HK-2 (cell line): ENCODE results near the gene ARHGAP22.

Experiments used
- DNase-seq: peaks from one replicate; pipeline ENCODE4 v3.0.0-alpha.2; 2018; ENCODE audit not compliant: unreplicated experiment

Gene ARHGAP22

DNA sequence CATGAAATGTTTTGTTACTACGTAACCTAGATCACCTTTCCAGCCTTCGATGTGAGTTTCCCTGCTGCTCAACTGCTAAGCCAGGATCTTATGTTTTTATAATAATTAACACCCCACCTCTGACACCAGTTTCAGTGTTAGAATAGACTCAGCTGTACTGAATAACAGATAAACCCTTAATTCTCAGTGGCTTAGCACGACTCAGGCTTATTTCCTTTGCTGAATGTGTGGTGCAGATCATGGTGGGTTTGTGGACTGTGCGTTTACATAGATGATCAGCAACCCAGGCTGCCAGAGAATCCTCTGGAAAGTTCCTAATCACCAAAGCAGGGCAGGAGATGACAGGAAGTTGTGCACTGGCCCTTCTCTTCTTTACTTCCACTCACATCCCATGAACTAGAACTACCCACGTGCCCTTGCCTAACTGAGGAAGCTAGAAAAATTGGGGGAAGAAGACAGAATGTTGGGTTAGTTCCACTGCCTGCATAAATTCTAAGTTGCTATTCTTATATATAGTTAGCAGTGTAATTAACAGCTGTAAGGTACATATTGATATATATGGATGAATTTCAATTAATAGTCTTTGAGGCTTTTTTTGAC is 186.6 kb downstream of the ARHGAP22 start:
- DNase-seq, result no peak

DNA sequence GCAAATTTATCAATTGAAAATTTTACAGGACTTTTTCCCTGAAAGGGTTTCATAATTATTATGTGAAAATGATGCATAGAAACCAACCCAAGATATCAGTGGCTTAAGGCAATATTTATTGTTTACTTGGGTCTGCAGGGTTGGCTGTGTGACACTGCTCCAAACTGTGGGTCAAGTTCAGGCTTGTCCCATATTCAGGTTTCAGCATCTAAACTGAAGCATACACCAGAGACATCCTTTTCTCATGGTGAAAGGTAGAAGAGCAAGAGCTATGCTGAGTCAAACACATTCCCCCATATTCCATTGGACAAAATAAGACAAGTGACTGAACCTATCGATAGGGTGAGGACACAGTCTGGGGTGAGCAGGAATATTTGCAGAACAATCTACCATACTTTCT is 187.5 kb downstream of the ARHGAP22 start:
- no peak for DNase-seq

DNA sequence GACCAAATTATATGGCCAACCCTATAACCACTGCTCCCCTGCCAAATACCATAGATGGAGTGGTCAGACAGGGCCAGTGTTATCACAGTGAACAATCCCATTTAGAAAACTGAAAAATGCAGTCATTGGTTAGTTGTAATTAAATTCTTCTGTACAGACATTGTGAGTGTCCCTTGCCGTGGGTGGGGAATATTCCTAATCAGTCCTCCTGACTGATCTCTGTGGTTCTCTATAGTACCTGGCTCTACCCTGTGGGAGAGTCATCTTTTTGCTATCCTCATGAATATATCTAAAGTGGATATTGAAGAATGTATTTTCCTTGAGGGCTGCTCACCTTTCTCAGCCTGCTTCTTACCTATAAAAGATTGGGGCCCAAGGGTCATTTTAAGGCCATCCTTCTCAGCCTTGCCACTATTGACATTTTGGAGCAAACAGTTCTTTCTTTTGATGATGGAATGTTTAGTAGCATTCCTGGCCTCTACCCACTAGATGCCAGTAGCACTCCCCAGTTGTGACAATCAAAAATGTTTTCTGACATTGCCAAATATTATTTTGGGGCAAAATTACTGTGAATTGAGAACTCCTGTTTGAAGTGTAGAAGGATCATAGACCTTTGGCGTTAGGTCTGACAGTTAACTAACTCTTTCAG is 188.2 kb downstream of the ARHGAP22 start:
- DNase-seq, result no peak

DNA sequence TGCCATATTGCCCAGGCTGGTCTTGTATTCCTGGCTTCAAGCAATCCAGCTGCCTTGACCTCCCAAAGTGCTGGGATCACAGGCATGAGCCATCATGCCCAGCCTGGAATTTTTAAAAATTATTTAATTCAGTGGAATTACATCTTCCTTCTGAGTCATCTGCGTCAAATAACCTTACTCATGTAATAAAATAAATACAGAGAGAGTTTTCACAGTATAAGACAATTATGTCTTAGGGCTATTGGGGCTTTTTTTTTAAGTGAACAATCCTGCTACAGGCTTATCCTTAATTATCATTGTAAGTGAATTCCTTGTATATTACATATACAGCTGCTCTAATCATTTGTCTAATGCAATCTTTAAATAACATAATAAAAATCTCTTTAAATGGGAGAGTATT is 190.1 kb downstream of the ARHGAP22 start:
- no peak for DNase-seq

DNA sequence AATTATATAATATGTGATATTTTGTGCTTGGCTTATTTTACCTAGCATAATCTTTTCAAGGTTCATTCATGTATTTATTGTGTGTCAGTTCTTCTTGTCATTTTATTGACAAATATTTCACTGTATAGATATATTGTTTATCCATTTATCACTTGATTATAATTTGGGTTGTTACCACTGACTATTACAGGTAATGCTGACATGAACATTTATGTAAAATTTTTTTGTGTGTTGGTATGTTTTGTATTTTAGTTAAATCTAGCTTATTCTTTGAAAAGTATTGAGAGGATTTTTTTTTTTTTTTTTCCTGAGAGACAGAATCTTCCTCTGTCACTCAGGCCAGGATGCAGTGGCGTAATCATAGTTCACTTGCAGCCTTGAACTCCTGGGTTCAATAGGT is 190.7 kb downstream of the ARHGAP22 start:
- DNase-seq, result no peak

DNA sequence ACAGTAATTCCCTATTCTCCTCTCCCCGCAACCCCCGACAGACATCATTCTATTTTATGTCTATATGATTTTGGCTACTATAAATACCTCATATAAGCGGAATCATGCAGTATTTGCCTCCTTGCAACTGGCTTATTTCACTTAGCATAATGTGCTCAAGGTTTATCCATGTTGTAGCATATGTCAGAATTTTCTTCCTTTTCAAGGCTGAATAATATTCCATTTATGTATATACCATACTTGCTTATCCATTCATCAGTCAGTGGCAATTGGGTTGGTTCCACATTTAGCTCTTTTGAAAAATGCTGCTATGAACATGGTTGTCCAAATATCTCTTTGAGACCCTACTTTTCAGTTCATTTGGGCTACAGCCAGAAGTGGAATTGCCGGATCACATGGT is 191.9 kb downstream of the ARHGAP22 start:
- DNase-seq, result no peak

DNA sequence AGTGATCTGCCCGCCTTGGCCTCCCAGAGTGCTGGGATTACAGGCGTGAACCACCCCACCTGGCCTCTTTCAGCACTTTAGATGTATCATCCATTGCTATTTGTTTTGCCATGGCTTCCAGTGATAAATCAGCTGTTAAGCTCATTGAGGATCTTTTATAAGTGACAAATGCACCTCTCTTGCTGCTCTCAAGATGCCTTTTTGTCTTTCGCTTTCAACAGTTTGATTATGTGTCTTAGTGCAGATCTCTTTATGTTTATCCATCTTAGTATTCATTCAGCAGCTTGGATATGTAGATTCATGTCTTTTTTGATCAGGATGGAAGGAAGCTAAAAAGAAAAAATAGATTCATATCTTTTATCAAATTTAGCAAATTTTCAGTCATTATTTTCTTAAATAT is 192.8 kb downstream of the ARHGAP22 start:
- DNase-seq, result no peak

DNA sequence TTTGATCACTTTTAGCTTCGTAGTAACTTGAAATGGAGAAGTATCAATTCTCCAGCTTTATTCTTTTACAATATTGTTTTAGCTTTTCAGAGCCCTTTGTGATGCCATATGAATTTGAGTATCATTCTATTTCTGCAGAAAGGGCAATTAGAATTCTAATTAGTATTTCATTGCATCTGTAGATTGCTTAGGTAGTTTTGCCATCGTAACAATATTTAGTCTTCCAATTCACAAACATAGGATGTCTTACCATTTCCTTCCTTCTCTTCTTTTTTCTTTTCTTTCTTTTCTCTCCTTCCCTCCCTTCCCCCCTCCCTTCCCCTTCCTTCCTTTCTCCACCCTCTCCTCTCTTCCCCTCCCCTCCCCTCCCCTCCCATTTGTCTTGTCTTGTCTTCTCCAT is 193.4 kb downstream of the ARHGAP22 start:
- no peak for DNase-seq

DNA sequence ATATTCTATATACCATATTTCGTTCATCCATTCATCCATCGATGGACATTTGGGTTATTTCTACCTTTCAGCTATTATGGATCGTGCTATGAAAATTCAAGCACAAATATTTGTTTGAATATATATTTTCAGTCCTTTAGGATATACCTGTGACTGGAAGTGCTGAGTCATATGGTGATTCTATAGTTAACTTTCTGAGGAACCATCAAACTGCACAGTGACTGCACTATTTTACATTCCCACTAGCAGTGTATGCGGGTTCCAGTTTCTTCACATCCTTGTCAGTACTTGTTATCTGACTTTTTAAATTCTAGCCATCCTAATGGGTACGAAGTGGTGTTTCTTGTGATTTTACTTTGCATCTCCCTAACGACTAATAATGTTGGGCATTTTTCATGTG is 194.4 kb downstream of the ARHGAP22 start:
- DNase-seq, result no peak

DNA sequence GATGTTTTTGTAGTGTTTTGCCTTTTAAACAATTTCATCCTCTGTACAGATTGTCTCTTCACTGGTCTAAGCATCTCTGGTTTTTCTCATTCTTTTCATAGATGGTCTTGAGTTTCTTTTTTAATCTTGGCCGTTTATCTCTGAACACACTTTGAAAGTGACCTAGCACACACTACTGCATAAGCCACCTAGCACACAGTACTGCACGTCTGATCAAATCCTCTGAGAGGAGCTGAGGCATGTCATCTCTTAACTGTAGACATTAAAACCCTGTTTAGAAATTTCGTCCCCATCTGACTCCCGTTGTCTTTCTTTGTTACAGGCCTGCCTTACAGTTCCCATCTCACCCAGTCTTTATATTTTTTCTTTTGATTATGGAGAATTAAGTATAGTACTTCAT is 198.2 kb downstream of the ARHGAP22 start:
- no peak for DNase-seq

DNA sequence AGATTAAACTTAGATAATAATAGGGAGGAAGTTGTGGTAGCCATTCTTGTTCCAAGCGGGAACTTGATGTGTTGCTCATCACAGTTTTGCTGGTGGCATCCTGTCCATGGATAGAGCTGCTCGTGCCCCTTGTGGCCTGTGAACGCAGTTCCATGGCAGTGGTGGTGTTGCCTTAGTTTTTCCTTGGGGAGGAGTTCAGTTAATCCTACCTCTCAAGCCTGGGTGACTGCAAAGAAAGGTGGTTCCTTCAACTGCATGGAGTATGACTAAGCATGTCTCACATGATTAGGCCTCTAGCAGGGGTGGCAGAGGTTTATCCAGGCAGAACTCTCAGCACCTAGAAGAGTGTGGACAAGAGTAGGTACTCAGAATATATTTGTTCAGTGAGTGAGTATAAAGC is 198.7 kb downstream of the ARHGAP22 start:
- peak; percentile 86 for DNase-seq

DNA sequence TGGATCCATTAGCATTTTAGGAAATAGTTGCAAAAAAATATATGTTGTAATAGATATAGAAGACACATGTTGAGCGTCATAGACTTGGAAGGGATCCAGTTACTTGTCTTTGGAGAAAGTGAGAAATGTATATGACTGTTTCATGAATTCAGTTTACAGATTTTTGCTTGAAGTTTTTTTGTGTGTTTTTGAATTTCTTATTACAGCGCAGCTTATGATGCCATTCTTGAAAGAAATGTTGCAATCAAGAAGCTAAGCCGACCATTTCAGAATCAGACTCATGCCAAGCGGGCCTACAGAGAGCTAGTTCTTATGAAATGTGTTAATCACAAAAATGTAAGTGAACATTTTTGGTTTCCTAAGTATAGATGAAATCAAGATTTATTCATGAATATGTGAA is 200.2 kb downstream of the ARHGAP22 start:
- DNase-seq, result no peak

DNA sequence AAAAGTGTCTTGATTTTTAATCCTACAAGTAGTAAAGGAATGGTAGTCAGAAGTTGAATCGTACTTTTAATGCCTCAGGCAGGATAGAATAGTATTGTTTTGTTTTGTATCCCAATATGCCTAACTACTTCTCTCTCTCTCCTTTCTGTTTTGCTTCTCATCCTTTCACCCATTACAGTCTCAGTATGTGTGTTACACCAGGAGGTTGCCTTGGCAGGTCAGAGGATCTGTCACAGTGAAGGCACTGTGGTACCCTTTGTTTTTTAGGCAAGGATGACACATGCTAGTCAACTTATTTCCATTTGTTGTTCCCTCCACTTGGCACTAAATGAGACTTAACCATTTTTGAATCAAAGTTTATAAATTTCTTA is 204.0 kb downstream of the ARHGAP22 start:
- DNase-seq, result no peak

DNA sequence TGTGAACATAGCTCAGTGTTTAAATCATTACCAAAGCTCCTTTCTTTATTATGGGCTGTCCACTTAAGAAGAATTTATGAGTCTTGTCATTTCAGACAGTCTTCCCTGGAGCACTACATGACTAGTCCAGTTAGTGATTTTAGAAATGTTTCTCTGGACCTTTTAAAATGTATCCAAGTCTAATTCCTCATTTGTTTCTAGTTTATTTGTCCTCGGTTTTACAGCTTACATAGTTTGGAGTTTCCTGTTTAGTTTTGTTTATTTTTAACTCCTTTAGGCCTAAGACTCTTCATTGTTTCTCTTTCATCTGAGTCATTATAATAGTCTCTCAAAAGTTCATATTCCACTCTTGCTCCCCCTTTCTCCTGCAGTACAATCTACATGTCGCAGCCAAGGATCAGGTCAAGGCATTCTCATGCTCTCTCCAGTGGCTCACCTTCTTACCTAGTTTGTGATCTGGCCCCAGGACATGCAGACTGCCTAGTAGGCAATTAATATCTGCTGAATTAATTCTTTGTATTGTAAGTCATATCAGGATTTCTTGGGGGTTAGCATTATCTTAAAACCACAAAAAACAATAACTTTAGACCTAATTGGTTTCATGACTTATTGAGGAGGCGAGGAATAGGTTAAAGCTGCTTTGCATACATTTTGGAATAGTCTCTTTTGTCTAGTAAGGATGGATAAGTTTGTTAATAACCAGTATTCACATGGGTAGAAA is 204.6 kb downstream of the ARHGAP22 start:
- DNase-seq, result no peak

DNA sequence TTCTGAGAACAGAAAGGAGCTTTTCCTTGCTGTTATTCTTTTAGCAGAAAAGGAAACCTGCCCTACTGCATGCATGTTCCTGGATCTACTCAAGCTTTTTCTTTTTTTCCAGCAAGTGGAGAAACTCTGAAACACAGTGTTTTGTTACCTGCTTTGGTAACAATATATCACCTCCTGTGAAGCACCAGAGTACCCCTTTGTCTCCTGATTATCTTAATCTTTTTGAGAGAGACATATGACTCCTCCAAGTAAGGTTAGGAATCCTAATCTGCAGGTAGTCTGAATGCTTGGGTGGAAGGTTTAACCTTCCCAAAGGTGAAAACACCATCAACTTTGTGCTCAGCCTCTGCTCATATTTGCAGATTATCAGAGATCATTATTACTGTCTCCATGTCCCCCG is 205.3 kb downstream of the ARHGAP22 start:
- DNase-seq, result no peak

DNA sequence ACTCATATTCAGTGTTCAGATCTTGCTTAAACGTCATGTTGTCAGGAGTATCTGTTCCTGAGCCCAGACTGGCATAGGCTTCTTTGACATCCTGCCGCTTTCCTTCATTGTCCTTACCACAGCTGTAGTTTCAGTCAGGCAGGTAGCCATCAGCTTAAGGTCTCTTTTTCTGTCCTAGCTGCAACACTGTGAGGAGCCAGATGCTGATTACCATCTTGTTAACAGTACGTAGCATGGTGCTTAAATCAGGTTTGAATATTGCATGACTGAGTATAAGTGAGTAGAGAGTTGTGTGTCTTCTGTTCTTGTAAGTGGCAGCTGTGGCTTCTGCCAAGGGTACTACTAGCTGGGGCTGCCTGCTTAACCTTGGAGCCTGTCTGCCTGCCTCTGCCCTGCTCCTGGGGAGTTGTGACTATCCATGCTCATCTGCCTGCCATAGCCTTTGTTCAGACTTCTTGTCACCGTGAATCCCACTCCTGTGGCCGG is 205.8 kb downstream of the ARHGAP22 start:
- no peak for DNase-seq

DNA sequence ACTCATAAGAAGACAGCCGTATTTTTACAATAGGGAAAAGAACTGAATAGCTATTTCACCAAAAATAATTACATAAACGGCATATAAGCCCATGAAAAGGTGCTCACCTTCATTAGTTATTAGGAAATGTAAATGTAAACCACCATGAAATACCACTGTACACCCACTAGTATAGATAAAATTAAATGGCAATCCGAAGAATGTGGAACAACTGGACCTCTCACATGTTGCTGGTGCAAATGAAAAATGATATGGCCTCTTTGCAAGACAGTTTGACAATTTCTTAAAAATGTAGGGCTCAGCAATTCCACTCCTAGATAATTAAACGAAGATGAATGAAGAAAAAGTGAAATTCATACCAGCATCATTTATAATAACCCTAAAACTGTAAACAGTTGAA is 206.6 kb downstream of the ARHGAP22 start:
- DNase-seq, result no peak
